ENCODE measurements around the gene DOCK7.

DNA sequence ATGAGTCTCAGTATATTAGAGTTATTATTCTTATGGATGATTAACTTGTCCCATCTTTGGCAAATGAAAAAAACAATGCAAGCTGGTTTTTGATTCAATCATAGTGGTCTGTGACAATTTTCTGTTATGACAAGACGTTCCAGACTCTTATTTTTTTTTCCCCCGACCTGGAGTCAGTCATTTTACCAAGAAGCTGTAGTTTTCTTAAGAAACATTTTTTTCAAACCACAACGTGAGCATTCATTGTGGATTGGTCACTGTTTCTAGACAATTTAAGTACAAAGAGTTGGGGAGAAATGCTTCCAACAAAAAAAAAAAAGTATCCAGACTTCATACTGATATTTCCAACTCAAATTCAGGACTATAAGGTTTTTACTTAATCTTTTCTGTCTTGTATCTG is 98.9 kb downstream of the DOCK7 start:
- TF ChIP-seq, protein P1, sequence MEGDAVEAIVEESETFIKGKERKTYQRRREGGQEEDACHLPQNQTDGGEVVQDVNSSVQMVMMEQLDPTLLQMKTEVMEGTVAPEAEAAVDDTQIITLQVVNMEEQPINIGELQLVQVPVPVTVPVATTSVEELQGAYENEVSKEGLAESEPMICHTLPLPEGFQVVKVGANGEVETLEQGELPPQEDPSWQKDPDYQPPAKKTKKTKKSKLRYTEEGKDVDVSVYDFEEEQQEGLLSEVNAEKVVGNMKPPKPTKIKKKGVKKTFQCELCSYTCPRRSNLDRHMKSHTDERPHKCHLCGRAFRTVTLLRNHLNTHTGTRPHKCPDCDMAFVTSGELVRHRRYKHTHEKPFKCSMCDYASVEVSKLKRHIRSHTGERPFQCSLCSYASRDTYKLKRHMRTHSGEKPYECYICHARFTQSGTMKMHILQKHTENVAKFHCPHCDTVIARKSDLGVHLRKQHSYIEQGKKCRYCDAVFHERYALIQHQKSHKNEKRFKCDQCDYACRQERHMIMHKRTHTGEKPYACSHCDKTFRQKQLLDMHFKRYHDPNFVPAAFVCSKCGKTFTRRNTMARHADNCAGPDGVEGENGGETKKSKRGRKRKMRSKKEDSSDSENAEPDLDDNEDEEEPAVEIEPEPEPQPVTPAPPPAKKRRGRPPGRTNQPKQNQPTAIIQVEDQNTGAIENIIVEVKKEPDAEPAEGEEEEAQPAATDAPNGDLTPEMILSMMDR (IDR thresholded peaks at IDR 0.05): no peak
- TF ChIP-seq POLR2AphosphoS5 (IDR thresholded peaks at IDR 0.05): no peak

Data from suprapubic skin (tissue), 3 donors.